Activated T-helper 17 cell treated with anti-CD3 and anti-CD28 coated beads, Interleukin-2, amount 50 U/mL, for 72 hours (primary cell): Measurements from ENCODE around the gene MCM8. TPM values are rescaled to one million over a fixed set of nuclear protein-coding genes. Genes with fewer than 3 reads are reported as not detected.
A peak's percentile ranks its signal among the peaks of the same experiment; 100 is the strongest.

Source experiments
- ATAC-seq: fragments of 150-1000 bp; cut with Tn5 transposase; replicated peaks from 2 replicates; pipeline ENCODE4 v1.10.0; 2021; ENCODE audit warnings: mild to moderate bottlenecking, moderate library complexity
- H3K27ac Mint-ChIP-seq: one replicate; pipeline ENCODE4 v1.8.0; 2022; ENCODE audit warnings: mixed read lengths
- H3K27me3 Mint-ChIP-seq: one replicate; pipeline ENCODE4 v1.8.0; 2022; ENCODE audit warnings: mixed read lengths
- H3K36me3 Mint-ChIP-seq: one replicate; pipeline ENCODE4 v1.8.0; 2022; ENCODE audit warnings: low read depth, mild to moderate bottlenecking, mixed read lengths
- H3K4me1 Mint-ChIP-seq: one replicate; pipeline ENCODE4 v1.8.0; 2022; ENCODE audit warnings: mixed read lengths
- H3K4me3 Mint-ChIP-seq: one replicate; pipeline ENCODE4 v1.8.0; 2022; ENCODE audit warnings: mild to moderate bottlenecking, mixed read lengths
- H3K9me3 Mint-ChIP-seq: one replicate; pipeline ENCODE4 v1.8.0; 2022; ENCODE audit warnings: mixed read lengths
- total RNA-seq, 2 donors: library from RNA; stranded (reverse); gene quantifications; one replicate each; pipeline ENCODE4 v1.2.3, GENCODE V29; 2022

MCM8 gene
- total RNA-seq = 10 to 100 TPM; 35.3 to 41.6 TPM

GRCh38 chr20:5950271-5951031 is at the start of gene MCM8, which contains the start of gene TRMT6:
TSS of gene MCM8 (plus strand) at chr20:5950652. CDS start at chr20:5952016, 1,364 bp downstream.
TSS of gene TRMT6 (minus strand) at chr20:5950533. CDS start at chr20:5950405, 128 bp downstream.
- ATAC-seq = peak; percentile 84
- H3K36me3 Mint-ChIP-seq = peaks cover 97% of the 10 kb centered on the region
- H3K9me3 Mint-ChIP-seq = no peaks in the 10 kb centered on the region
- H3K4me3 Mint-ChIP-seq = peak within 1 kb of the TSS; percentile 90
- H3K27ac Mint-ChIP-seq = peak within 1 kb of the TSS; percentile 97
- peaks cover 27% of the 10 kb centered on the region for H3K4me1 Mint-ChIP-seq
- no peaks in the 10 kb centered on the region for H3K27me3 Mint-ChIP-seq

- H3K9me3 Mint-ChIP-seq = peaks cover 5% of the 10 kb centered on the region
- no peaks in the 10 kb centered on the region for H3K4me1 Mint-ChIP-seq
- no peak overlapping the region for H3K27ac Mint-ChIP-seq
- H3K36me3 Mint-ChIP-seq = no peaks in the 10 kb centered on the region
- peaks cover 20% of the 10 kb centered on the region for H3K27me3 Mint-ChIP-seq
- no peak overlapping the region for H3K4me3 Mint-ChIP-seq
- ATAC-seq = peak; percentile 26
Observed at GRCh38 chr20:5900908-5901307, 49.5 kb upstream of the MCM8 start.

- peaks cover 52% of the 10 kb centered on the region for H3K27me3 Mint-ChIP-seq
- H3K27ac Mint-ChIP-seq = no peak overlapping the region
- ATAC-seq = no peak
- no peaks in the 10 kb centered on the region for H3K4me1 Mint-ChIP-seq
- H3K4me3 Mint-ChIP-seq = no peak overlapping the region
- H3K9me3 Mint-ChIP-seq = no peaks in the 10 kb centered on the region
- no peaks in the 10 kb centered on the region for H3K36me3 Mint-ChIP-seq
Observed at GRCh38 chr20:5908981-5909380, 41.5 kb upstream of the MCM8 start.

GRCh38 chr20:5910186-5910585 is 40.3 kb upstream of the MCM8 start:
- Mint-ChIP-seq H3K4me1 (no peaks in the 10 kb centered on the region), H3K27me3 (peaks cover 55% of the 10 kb centered on the region), H3K27ac (no peak overlapping the region), H3K36me3 (no peaks in the 10 kb centered on the region), H3K9me3 (no peaks in the 10 kb centered on the region), H3K4me3 (peak overlapping the region; percentile 76)
- ATAC-seq = no peak

GRCh38 chr20:5913166-5913565 is 37.3 kb upstream of the MCM8 start:
- H3K27ac Mint-ChIP-seq = no peak overlapping the region
- H3K4me3 Mint-ChIP-seq = no peak overlapping the region
- no peak for ATAC-seq
- H3K4me1 Mint-ChIP-seq = no peaks in the 10 kb centered on the region
- H3K27me3 Mint-ChIP-seq = peaks cover 42% of the 10 kb centered on the region
- no peaks in the 10 kb centered on the region for H3K9me3 Mint-ChIP-seq
- H3K36me3 Mint-ChIP-seq = no peaks in the 10 kb centered on the region

- ATAC-seq = no peak
- H3K4me1 Mint-ChIP-seq = peaks cover 12% of the 10 kb centered on the region
- H3K9me3 Mint-ChIP-seq = no peaks in the 10 kb centered on the region
Observed at GRCh38 chr20:5914859-5915258, 35.6 kb upstream of the MCM8 start.

GRCh38 chr20:5918856-5919625 is 31.4 kb upstream of the MCM8 start:
- Mint-ChIP-seq H3K4me1 (peaks cover 18% of the 10 kb centered on the region), H3K9me3 (no peaks in the 10 kb centered on the region), H3K4me3 (peak overlapping the region; percentile 43), H3K36me3 (no peaks in the 10 kb centered on the region), H3K27ac (peak overlapping the region; percentile 83), H3K27me3 (peaks cover 18% of the 10 kb centered on the region)
- peak; percentile 88 for ATAC-seq

More at GRCh38 chr20:5914859-5915258, 35.6 kb upstream of the MCM8 start:
- Mint-ChIP-seq H3K4me3 (no peak overlapping the region), H3K36me3 (no peaks in the 10 kb centered on the region), H3K27me3 (peaks cover 33% of the 10 kb centered on the region), H3K27ac (no peak overlapping the region)

- no peaks in the 10 kb centered on the region for H3K9me3 Mint-ChIP-seq
- H3K4me3 Mint-ChIP-seq = peak overlapping the region; percentile 43
- peak; percentile 83 for ATAC-seq
- H3K4me1 Mint-ChIP-seq = peaks cover 18% of the 10 kb centered on the region
- H3K27me3 Mint-ChIP-seq = peaks cover 15% of the 10 kb centered on the region
- H3K27ac Mint-ChIP-seq = peak overlapping the region; percentile 83
- H3K36me3 Mint-ChIP-seq = no peaks in the 10 kb centered on the region
Observed at GRCh38 chr20:5919626-5920544, 30.6 kb upstream of the MCM8 start.

- H3K36me3 Mint-ChIP-seq = no peaks in the 10 kb centered on the region
- peaks cover 13% of the 10 kb centered on the region for H3K27me3 Mint-ChIP-seq
- ATAC-seq = no peak
- peaks cover 18% of the 10 kb centered on the region for H3K4me1 Mint-ChIP-seq
- peak overlapping the region; percentile 43 for H3K4me3 Mint-ChIP-seq
- H3K27ac Mint-ChIP-seq = peak overlapping the region; percentile 83
- H3K9me3 Mint-ChIP-seq = no peaks in the 10 kb centered on the region
Observed at GRCh38 chr20:5920581-5920980, 29.9 kb upstream of the MCM8 start.

GRCh38 chr20:5923493-5923892 is 27.0 kb upstream of the MCM8 start:
- Mint-ChIP-seq H3K27ac (no peak overlapping the region), H3K27me3 (peaks cover 13% of the 10 kb centered on the region), H3K4me1 (peaks cover 18% of the 10 kb centered on the region), H3K36me3 (no peaks in the 10 kb centered on the region), H3K9me3 (no peaks in the 10 kb centered on the region), H3K4me3 (no peak overlapping the region)
- ATAC-seq = no peak

GRCh38 chr20:5925551-5925950 is 24.9 kb upstream of the MCM8 start:
- no peaks in the 10 kb centered on the region for H3K4me1 Mint-ChIP-seq
- peaks cover 21% of the 10 kb centered on the region for H3K27me3 Mint-ChIP-seq
- H3K9me3 Mint-ChIP-seq = no peaks in the 10 kb centered on the region
- no peak overlapping the region for H3K4me3 Mint-ChIP-seq
- ATAC-seq = no peak
- no peaks in the 10 kb centered on the region for H3K36me3 Mint-ChIP-seq
- no peak overlapping the region for H3K27ac Mint-ChIP-seq

- Mint-ChIP-seq H3K36me3 (no peaks in the 10 kb centered on the region), H3K4me1 (no peaks in the 10 kb centered on the region), H3K9me3 (no peaks in the 10 kb centered on the region), H3K27ac (no peak overlapping the region), H3K4me3 (no peak overlapping the region), H3K27me3 (peaks cover 15% of the 10 kb centered on the region)
- no peak for ATAC-seq
Observed at GRCh38 chr20:5927749-5928462, 22.5 kb upstream of the MCM8 start.

- H3K27me3 Mint-ChIP-seq = peaks cover 9% of the 10 kb centered on the region
- H3K4me3 Mint-ChIP-seq = no peak overlapping the region
- ATAC-seq = no peak
- no peak overlapping the region for H3K27ac Mint-ChIP-seq
- no peaks in the 10 kb centered on the region for H3K9me3 Mint-ChIP-seq
- H3K4me1 Mint-ChIP-seq = peaks cover 5% of the 10 kb centered on the region
- H3K36me3 Mint-ChIP-seq = no peaks in the 10 kb centered on the region
Observed at GRCh38 chr20:5928836-5929715, 21.4 kb upstream of the MCM8 start.
